Osteocyte (in vitro differentiated cells): ENCODE data around the gene MAML2. TPM values are rescaled to one million over a fixed set of nuclear protein-coding genes. Genes with fewer than 3 reads are reported as not detected.

Experiments used
- DNase-seq: peaks from one replicate; pipeline ENCODE4 v3.0.0; 2021; ENCODE audit warnings: mixed read lengths; ENCODE audit not compliant: unreplicated experiment; ENCODE audit errors: extremely low spot score
- H3K27ac Mint-ChIP-seq: one replicate; pipeline ENCODE4 v1.8.0; 2021; ENCODE audit warnings: mild to moderate bottlenecking, mixed read lengths; ENCODE audit not compliant: unreplicated experiment
- H3K27me3 Mint-ChIP-seq: one replicate; pipeline ENCODE4 v1.8.0; 2021; ENCODE audit warnings: mixed read lengths; ENCODE audit not compliant: unreplicated experiment
- H3K36me3 Mint-ChIP-seq: one replicate; pipeline ENCODE4 v1.8.0; 2021; ENCODE audit warnings: mixed read lengths; ENCODE audit not compliant: unreplicated experiment
- H3K4me1 Mint-ChIP-seq: one replicate; pipeline ENCODE4 v1.8.0; 2021; ENCODE audit warnings: mixed read lengths; ENCODE audit not compliant: unreplicated experiment
- H3K4me3 Mint-ChIP-seq: one replicate; pipeline ENCODE4 v1.8.0; 2021; ENCODE audit warnings: mild to moderate bottlenecking, moderate library complexity, mixed read lengths; ENCODE audit not compliant: unreplicated experiment
- H3K9me3 Mint-ChIP-seq: one replicate; pipeline ENCODE4 v1.8.0; 2021; ENCODE audit warnings: mixed read lengths; ENCODE audit not compliant: unreplicated experiment
- total RNA-seq: library from RNA; stranded (reverse); gene quantifications from 2 replicates; pipeline ENCODE4 v1.2.1, GENCODE V29; 2021
- TF ChIP-seq, protein P1 (sequence below): fragments of 200-600 bp; sonication (generic); IDR thresholded peaks from 2 replicates; pipeline ENCODE4 v1.5.0; 2021; ENCODE audit warnings: antibody characterized with exemption, mild to moderate bottlenecking, moderate library complexity

The MAML2 gene
- total RNA-seq, 1 donor from 2014 or later, result 29.3 TPM

GRCh38 chr11:96144553-96144952, 198.4 kb downstream of the MAML2 start:
- H3K27me3 Mint-ChIP-seq, result no peaks in the 10 kb centered on the region
- H3K4me3 Mint-ChIP-seq, result no peak overlapping the region
- H3K36me3 Mint-ChIP-seq, result peaks cover 2% of the 10 kb centered on the region
- H3K4me1 Mint-ChIP-seq, result peaks cover 41% of the 10 kb centered on the region
- no peak for DNase-seq
- TF ChIP-seq, protein P1, sequence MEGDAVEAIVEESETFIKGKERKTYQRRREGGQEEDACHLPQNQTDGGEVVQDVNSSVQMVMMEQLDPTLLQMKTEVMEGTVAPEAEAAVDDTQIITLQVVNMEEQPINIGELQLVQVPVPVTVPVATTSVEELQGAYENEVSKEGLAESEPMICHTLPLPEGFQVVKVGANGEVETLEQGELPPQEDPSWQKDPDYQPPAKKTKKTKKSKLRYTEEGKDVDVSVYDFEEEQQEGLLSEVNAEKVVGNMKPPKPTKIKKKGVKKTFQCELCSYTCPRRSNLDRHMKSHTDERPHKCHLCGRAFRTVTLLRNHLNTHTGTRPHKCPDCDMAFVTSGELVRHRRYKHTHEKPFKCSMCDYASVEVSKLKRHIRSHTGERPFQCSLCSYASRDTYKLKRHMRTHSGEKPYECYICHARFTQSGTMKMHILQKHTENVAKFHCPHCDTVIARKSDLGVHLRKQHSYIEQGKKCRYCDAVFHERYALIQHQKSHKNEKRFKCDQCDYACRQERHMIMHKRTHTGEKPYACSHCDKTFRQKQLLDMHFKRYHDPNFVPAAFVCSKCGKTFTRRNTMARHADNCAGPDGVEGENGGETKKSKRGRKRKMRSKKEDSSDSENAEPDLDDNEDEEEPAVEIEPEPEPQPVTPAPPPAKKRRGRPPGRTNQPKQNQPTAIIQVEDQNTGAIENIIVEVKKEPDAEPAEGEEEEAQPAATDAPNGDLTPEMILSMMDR, result no peak
- H3K9me3 Mint-ChIP-seq, result no peaks in the 10 kb centered on the region
- H3K27ac Mint-ChIP-seq, result no peak overlapping the region

DNA sequence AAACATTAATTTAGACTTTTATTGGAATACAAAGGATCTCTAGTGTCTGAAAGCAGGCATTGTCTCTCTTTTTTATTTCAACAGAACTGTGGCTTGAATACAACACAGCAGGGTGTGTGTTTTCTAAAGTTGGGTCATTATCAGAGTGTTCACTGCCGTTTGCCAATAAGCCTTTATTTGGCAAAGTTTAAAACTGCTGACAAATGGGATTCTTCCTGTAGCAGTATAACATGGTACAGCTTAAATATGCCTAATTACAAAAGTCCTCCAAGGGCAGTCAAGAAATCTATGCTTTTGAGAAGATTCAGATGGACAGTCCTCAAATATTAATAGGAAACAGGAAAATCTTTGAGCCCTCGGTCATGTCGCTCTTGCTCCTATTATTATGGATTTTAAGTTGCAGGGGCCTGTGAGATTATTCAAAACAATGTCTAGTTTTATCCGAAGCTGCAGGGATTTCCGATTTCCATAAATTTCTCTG, 199.9 kb downstream of the MAML2 start:
- no peak overlapping the region for H3K4me3 Mint-ChIP-seq
- H3K4me1 Mint-ChIP-seq, result peaks cover 46% of the 10 kb centered on the region
- peaks cover 2% of the 10 kb centered on the region for H3K36me3 Mint-ChIP-seq
- peak overlapping the region; percentile 77 for H3K27ac Mint-ChIP-seq
- no peak for DNase-seq
- TF ChIP-seq, protein P1, result no peak
- H3K9me3 Mint-ChIP-seq, result no peaks in the 10 kb centered on the region
- no peaks in the 10 kb centered on the region for H3K27me3 Mint-ChIP-seq

GRCh38 chr11:96141626-96142025, 201.4 kb downstream of the MAML2 start:
- H3K4me3 Mint-ChIP-seq, result no peak overlapping the region
- TF ChIP-seq, protein P1, result no peak
- DNase-seq, result no peak
- peaks cover 2% of the 10 kb centered on the region for H3K36me3 Mint-ChIP-seq
- no peak overlapping the region for H3K27ac Mint-ChIP-seq
- no peaks in the 10 kb centered on the region for H3K27me3 Mint-ChIP-seq
- H3K4me1 Mint-ChIP-seq, result peaks cover 45% of the 10 kb centered on the region
- H3K9me3 Mint-ChIP-seq, result no peaks in the 10 kb centered on the region

DNA sequence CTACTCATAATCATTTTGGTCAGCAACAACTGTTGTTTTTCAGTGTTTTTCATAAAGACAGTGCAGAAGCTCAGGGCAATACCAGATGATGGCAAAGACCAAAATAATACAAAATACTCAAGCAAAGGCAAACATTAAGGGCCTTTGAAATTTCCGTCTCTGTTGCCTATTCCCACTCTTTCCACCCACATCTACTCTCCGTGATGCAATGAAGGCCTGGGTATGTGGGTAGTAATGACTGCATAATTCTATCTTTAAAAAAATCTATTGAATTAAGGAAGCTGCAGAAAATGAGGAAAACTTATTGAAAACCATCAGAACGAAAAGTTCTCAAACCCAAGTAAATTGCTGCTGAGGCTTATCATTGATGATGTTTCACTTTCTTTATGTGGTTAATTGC, 203.3 kb downstream of the MAML2 start:
- H3K4me1 Mint-ChIP-seq, result peaks cover 56% of the 10 kb centered on the region
- H3K27ac Mint-ChIP-seq, result no peak overlapping the region
- H3K27me3 Mint-ChIP-seq, result no peaks in the 10 kb centered on the region
- DNase-seq, result no peak
- TF ChIP-seq, protein P1, result no peak
- no peak overlapping the region for H3K4me3 Mint-ChIP-seq
- no peaks in the 10 kb centered on the region for H3K9me3 Mint-ChIP-seq
- H3K36me3 Mint-ChIP-seq, result no peaks in the 10 kb centered on the region

DNA sequence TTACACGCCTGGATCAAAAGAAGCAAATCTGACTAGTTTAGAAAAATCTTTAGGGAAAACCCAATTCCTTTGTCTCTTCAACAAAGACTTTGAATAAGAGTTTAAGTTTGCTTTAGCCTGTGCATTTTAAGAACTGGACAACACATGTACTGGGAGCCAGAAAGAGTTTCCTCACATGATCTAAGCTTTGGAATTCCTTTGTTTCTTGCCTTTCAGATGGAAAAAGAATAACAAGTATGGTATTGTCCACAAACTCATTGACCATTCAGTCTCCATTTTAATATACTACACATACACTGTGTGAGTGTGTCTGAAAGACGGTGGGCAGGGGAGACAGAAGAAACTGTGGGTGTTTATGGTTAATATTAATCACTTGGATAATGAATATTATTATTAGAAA, 205.6 kb downstream of the MAML2 start:
- no peaks in the 10 kb centered on the region for H3K27me3 Mint-ChIP-seq
- no peak for DNase-seq
- TF ChIP-seq, protein P1, result no peak
- no peaks in the 10 kb centered on the region for H3K9me3 Mint-ChIP-seq
- peaks cover 41% of the 10 kb centered on the region for H3K4me1 Mint-ChIP-seq
- H3K4me3 Mint-ChIP-seq, result peak overlapping the region; percentile 5
- peak overlapping the region; percentile 89 for H3K27ac Mint-ChIP-seq
- no peaks in the 10 kb centered on the region for H3K36me3 Mint-ChIP-seq
